ENCODE measurements around the gene DNAJC4.

GRCh38 chr11:64255135-64256128, 25.1 kb downstream of the DNAJC4 start:
- no peak for TF ChIP-seq REST (IDR thresholded peaks at IDR 0.05; ENCODE audit: insufficient read depth in 1 of 2, low read depth in 2 of 2, low read length in 2 of 2)
- no peak for TF ChIP-seq POLR2AphosphoS5 (IDR thresholded peaks at IDR 0.05; ENCODE audit: low read depth, low read length)
- TF ChIP-seq TAF1 (IDR thresholded peaks at IDR 0.05; ENCODE audit: borderline replicate concordance, insufficient read depth, low read length), result no peak
- TF ChIP-seq SIN3A (IDR thresholded peaks at IDR 0.05; ENCODE audit: borderline replicate concordance, insufficient read depth, low read length), result no peak
- no peak for TF ChIP-seq FOXP2 (optimal IDR thresholded peaks at IDR 0.05; ENCODE audit: borderline replicate concordance, extremely low read depth, extremely low read length, insufficient read depth)
